ENCODE data around the gene XRCC2.
"Not testable (repeated sequence)": the region's sequence is repeated elsewhere in the genome, so short reads cannot be mapped to it uniquely, and the experiment has no call there.

XRCC2 gene

DNA sequence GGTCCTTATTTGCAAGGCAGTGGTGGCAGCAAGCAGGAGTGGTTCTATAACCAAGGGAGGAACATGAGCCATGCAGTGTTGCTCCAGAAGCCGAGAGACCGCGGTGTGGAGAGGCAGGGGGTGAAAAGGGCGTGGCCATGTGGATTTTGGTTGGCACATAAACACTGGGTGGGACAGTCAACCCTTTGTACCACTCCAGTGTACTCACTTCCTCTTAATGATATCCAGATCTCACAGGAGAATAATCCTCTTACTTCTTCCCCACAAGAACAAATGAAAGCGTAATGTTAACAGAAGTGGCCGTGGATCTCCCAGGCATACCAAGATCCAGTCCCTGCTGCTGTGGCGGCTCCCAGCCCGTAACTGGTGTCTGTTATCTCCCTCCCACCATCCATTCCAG is 42.4 kb downstream of the XRCC2 start:
- in situ Hi-C loops (cut with HindIII; ENCODE audit: low pct_ligation_motif_present, low sequenced_read_pairs), result no loop called here
- Histone ChIP-seq H3K4me3 (ENCODE audit: low read depth, low read length) (no peak overlapping the region), H3K36me3 (replicated peaks) (no peaks in the 10 kb centered on the region), H3K27ac (no peak overlapping the region), H3K27me3 (replicated peaks) (no peaks in the 10 kb centered on the region)
- TF ChIP-seq, protein P1, sequence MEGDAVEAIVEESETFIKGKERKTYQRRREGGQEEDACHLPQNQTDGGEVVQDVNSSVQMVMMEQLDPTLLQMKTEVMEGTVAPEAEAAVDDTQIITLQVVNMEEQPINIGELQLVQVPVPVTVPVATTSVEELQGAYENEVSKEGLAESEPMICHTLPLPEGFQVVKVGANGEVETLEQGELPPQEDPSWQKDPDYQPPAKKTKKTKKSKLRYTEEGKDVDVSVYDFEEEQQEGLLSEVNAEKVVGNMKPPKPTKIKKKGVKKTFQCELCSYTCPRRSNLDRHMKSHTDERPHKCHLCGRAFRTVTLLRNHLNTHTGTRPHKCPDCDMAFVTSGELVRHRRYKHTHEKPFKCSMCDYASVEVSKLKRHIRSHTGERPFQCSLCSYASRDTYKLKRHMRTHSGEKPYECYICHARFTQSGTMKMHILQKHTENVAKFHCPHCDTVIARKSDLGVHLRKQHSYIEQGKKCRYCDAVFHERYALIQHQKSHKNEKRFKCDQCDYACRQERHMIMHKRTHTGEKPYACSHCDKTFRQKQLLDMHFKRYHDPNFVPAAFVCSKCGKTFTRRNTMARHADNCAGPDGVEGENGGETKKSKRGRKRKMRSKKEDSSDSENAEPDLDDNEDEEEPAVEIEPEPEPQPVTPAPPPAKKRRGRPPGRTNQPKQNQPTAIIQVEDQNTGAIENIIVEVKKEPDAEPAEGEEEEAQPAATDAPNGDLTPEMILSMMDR (IDR thresholded peaks at IDR 0.05; ENCODE audit: low read depth, low read length, missing control alignments), result no peak
- no peak for DNase-seq

DNA sequence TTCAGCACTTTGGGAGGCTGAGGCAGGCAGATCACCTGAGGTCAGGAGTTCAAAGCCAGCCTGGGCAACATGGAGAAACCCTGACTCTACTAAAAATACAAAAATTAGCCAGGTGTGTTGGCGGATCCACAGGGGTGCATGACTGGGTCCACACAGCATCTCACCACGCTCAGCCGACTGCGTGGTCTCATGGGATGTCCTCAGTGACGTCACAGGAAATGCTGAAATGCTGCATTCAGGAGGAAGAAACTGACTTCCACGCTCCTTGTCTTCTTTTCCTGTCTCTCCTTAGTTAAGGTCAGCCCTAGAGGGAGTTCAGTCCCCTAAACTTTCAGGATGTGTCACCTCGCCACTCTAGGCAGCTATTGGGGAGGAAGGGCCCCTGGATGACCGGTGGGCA is 42.9 kb downstream of the XRCC2 start:
- in situ Hi-C loops (cut with HindIII; ENCODE audit: low pct_ligation_motif_present, low sequenced_read_pairs), result no loop called here

DNA sequence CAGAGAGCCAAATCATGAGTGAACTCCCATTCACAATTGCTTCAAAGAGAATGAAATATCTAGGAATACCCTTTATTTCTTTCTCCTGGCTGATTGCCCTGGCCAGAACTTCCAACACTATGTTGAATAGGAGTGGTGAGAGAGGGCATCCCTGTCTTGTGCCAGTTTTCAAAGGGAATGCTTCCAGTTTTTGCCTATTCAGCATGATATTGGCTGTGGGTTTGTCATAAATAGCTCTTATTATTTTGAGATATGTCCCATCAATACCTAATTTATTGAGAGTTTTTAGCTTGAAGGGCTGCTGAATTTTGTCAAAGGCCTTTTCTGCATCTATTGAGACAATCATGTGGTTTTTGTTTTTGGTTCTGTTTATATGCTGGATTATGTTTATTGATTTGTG is 47.2 kb downstream of the XRCC2 start:
- H3K27me3 ChIP-seq (replicated peaks); in situ Hi-C loops (cut with HindIII; ENCODE audit: low pct_ligation_motif_present, low sequenced_read_pairs); DNase-seq; H3K36me3 ChIP-seq (replicated peaks); H3K27ac ChIP-seq; H3K4me3 ChIP-seq (ENCODE audit: low read depth, low read length): not testable (repeated sequence)

More for the DNA sequence above, 42.9 kb downstream of the XRCC2 start:
- H3K27ac ChIP-seq, result no peak overlapping the region
- no peak for DNase-seq
- no peaks in the 10 kb centered on the region for H3K27me3 ChIP-seq (replicated peaks)
- no peak overlapping the region for H3K4me3 ChIP-seq (ENCODE audit: low read depth, low read length)
- H3K36me3 ChIP-seq (replicated peaks), result no peaks in the 10 kb centered on the region
- TF ChIP-seq, protein P1 (IDR thresholded peaks at IDR 0.05; ENCODE audit: low read depth, low read length, missing control alignments), result no peak

DNA sequence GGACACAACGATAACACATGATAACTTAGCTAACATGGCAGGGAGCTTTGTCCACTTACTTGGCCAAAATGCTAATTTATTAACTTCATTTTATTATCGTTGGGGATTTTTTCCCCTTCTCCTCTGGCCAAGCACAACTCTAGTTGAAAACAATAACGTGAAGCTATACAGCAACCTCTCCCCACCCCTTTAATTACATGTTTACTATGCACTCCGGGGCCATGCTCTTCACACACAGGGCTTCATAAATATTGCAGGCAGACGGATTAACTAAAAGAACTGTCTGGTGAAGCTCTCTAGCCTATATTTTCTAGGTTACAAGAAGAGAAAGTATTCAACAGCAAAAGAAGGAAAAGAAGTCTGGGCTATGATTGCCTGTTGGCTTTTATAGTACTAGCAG is 51.7 kb downstream of the XRCC2 start:
- no peaks in the 10 kb centered on the region for H3K36me3 ChIP-seq (replicated peaks)
- no peak overlapping the region for H3K27ac ChIP-seq
- in situ Hi-C loops (cut with HindIII; ENCODE audit: low pct_ligation_motif_present, low sequenced_read_pairs), result no loop called here
- no peak overlapping the region for H3K4me3 ChIP-seq (ENCODE audit: low read depth, low read length)
- no peak for DNase-seq
- TF ChIP-seq, protein P1 (IDR thresholded peaks at IDR 0.05; ENCODE audit: low read depth, low read length, missing control alignments), result no peak
- no peaks in the 10 kb centered on the region for H3K27me3 ChIP-seq (replicated peaks)

DNA sequence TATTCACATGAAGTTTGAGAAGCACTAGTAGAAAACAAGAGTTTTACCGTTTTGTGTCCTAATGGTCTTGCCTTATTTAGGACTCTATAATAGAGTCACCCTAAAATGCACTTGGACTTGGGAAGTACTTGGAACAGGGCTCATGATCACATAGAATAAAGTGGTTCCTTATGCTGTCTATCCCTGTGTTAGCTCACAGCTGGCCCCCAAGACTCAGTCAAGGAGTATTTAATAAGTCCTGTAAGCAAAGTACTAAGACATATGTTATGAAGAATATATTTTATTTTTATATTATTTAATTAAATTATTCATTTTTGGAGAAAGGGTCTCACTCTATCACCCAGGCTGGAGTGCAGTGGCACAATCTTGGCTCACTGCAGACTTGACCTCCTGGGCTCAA is 54.5 kb downstream of the XRCC2 start:
- DNase-seq, result no peak
- Histone ChIP-seq H3K36me3 (replicated peaks) (no peaks in the 10 kb centered on the region), H3K4me3 (ENCODE audit: low read depth, low read length) (no peak overlapping the region), H3K27me3 (replicated peaks) (no peaks in the 10 kb centered on the region), H3K27ac (no peak overlapping the region)
- in situ Hi-C loops (cut with HindIII; ENCODE audit: low pct_ligation_motif_present, low sequenced_read_pairs), result no loop called here
- TF ChIP-seq, protein P1 (IDR thresholded peaks at IDR 0.05; ENCODE audit: low read depth, low read length, missing control alignments), result no peak

DNA sequence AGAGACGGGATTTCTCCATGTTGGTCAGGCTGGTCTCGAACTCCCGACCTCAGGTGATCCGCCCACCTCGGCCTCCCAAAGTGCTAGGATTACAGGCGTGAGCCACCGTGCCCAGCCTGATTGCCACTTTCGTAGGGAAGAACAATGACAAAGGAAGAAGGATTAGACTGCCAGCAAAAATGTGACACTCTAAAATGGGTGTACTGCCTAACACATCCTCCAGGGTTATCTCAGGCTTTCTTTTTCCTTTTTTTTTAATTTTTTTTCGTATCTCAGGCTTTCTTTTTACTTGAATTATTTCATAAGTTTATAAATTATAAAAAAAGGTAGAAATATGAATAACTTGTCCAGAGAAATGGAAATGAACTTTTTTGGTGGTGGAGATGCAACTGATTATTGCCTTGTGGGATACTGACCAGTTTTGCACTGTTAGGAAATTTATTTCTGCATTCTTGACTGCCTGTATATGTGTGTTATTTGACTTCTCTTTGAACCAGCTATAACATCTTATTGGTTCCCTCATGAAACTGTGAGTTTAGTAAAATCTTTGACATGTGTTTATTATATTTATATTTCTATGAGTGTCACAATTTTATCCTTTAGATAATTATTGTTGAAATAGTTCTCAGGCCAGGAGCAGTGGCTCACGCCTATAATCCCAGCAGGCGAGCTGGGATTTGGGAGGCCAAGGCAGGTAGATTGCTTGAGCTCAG is 56.8 kb downstream of the XRCC2 start:
- in situ Hi-C loops (cut with HindIII; ENCODE audit: low pct_ligation_motif_present, low sequenced_read_pairs), result no loop called here
- Histone ChIP-seq H3K36me3 (replicated peaks) (no peaks in the 10 kb centered on the region), H3K4me3 (ENCODE audit: low read depth, low read length) (no peak overlapping the region), H3K27ac (no peak overlapping the region), H3K27me3 (replicated peaks) (no peaks in the 10 kb centered on the region)
- TF ChIP-seq, protein P1 (IDR thresholded peaks at IDR 0.05; ENCODE audit: low read depth, low read length, missing control alignments), result no peak
- DNase-seq, result no peak

All from brain microvascular endothelial cell (primary cell).